DMS53 treated with DMSO at 0.1 percent for 48 hours (cell line): ENCODE data around the gene CYB5A.
"Not testable (repeated sequence)": the region's sequence is repeated elsewhere in the genome, so short reads cannot be mapped to it uniquely, and the experiment has no call there.

ENCODE experiments used
- DNase-seq: peaks from one replicate; lab custom pipeline; 2025; ENCODE audit not compliant: unreplicated experiment; lab: John Stamatoyannopoulos, UW

CYB5A gene

GRCh38 chr18:74299162-74299561 lies 7.4 kb upstream of the CYB5A start:
- DNase-seq = no peak

GRCh38 chr18:74294526-74294925 lies 2.8 kb upstream of the CYB5A start:
- no peak for DNase-seq

GRCh38 chr18:74292982-74293381 lies 1.2 kb upstream of the CYB5A start:
- not testable (repeated sequence) for DNase-seq

GRCh38 chr18:74292541-74292858 lies 737 bp upstream of the CYB5A start:
- DNase-seq = no peak

GRCh38 chr18:74291472-74291770 lies 342 bp downstream of the CYB5A start:
- DNase-seq = no peak

GRCh38 chr18:74290794-74291471 lies 830 bp downstream of the CYB5A start:
- DNase-seq = peak; percentile 86

GRCh38 chr18:74290021-74290420 lies 1.7 kb downstream of the CYB5A start:
- no peak for DNase-seq

GRCh38 chr18:74289137-74289536 lies 2.6 kb downstream of the CYB5A start:
- no peak for DNase-seq

GRCh38 chr18:74288730-74289129 lies 3.0 kb downstream of the CYB5A start:
- DNase-seq = no peak

- no peak for DNase-seq
Measured at GRCh38 chr18:74288041-74288440, 3.7 kb downstream of the CYB5A start.

GRCh38 chr18:74286856-74287255 lies 4.9 kb downstream of the CYB5A start:
- DNase-seq = no peak

GRCh38 chr18:74286106-74286855 lies 5.5 kb downstream of the CYB5A start:
- no peak for DNase-seq

- DNase-seq = not testable (repeated sequence)
Measured at GRCh38 chr18:74285583-74285982, 6.2 kb downstream of the CYB5A start.

GRCh38 chr18:74284980-74285355 lies 6.8 kb downstream of the CYB5A start:
- no peak for DNase-seq

- no peak for DNase-seq
Measured at GRCh38 chr18:74284191-74284979, 7.4 kb downstream of the CYB5A start.

- DNase-seq = no peak
Measured at GRCh38 chr18:74283646-74284045, 8.1 kb downstream of the CYB5A start.

GRCh38 chr18:74282755-74283554 lies 8.8 kb downstream of the CYB5A start:
- no peak for DNase-seq

GRCh38 chr18:74281980-74282754 lies 9.6 kb downstream of the CYB5A start:
- peak; percentile 43 for DNase-seq

GRCh38 chr18:74281011-74281979 lies 10.5 kb downstream of the CYB5A start:
- DNase-seq = no peak
